ENCODE data around the gene SMIM12.

- TF ChIP-seq, protein P1, sequence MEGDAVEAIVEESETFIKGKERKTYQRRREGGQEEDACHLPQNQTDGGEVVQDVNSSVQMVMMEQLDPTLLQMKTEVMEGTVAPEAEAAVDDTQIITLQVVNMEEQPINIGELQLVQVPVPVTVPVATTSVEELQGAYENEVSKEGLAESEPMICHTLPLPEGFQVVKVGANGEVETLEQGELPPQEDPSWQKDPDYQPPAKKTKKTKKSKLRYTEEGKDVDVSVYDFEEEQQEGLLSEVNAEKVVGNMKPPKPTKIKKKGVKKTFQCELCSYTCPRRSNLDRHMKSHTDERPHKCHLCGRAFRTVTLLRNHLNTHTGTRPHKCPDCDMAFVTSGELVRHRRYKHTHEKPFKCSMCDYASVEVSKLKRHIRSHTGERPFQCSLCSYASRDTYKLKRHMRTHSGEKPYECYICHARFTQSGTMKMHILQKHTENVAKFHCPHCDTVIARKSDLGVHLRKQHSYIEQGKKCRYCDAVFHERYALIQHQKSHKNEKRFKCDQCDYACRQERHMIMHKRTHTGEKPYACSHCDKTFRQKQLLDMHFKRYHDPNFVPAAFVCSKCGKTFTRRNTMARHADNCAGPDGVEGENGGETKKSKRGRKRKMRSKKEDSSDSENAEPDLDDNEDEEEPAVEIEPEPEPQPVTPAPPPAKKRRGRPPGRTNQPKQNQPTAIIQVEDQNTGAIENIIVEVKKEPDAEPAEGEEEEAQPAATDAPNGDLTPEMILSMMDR (IDR thresholded peaks at IDR 0.05) = no peak
- no peak for TF ChIP-seq POLR2A (IDR thresholded peaks at IDR 0.05)
Measured at GRCh38 chr1:34867415-34867814, 7.9 kb upstream of the SMIM12 start.

Data from uterus (tissue), 2 donors.